Measurements from ENCODE around the gene OTUD1. TPM values are rescaled to one million over a fixed set of nuclear protein-coding genes. Genes with fewer than 3 reads are reported as not detected.

The OTUD1 gene
- total RNA-seq, 1 donor from 2014 or later = 6.3 TPM

DNA sequence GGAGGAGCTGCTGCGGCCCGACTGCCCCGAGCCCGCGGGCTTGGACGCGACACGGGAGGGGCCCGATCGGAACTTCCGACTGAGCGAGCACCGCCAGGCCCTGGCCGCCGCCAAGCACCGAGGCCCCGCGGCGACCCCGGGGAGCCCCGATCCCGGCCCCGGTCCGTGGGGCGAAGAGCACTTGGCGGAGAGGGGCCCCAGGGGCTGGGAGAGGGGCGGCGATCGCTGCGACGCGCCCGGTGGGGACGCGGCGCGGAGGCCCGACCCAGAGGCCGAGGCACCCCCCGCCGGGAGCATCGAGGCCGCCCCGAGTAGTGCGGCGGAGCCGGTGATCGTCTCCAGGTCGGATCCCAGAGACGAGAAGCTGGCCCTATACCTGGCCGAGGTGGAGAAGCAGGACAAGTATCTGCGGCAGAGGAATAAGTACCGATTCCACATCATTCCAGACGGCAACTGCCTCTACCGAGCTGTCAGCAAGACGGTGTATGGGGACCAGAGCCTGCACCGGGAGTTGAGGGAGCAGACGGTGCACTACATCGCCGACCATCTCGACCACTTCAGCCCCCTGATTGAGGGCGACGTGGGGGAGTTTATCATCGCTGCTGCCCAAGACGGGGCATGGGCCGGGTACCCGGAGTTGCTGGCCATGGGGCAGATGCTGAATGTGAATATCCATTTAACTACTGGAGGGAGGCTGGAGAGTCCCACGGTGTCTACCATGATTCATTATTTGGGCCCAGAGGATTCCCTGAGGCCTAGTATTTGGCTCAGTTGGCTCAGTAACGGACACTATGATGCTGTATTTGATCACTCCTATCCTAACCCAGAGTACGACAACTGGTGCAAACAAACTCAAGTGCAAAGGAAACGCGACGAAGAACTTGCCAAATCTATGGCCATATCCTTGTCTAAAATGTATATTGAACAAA lies 1.4 kb downstream of the OTUD1 start:
- Histone ChIP-seq H4K20me1 (ENCODE audit: insufficient read depth, low read length) (peaks cover 16% of the 10 kb centered on the region), H3K79me2 (ENCODE audit: insufficient read depth, low read length) (peaks cover 4% of the 10 kb centered on the region), H3K36me3 (ENCODE audit: insufficient read depth, low read length) (no peaks in the 10 kb centered on the region), H3K9me3 (ENCODE audit: insufficient read depth, low read depth, low read length) (no peaks in the 10 kb centered on the region), H3K9ac (ENCODE audit: low read length) (peak overlapping the region; percentile 82), H3K4me3 (ENCODE audit: insufficient read depth, low read depth, low read length) (peak overlapping the region; percentile 68), H3K27me3 (ENCODE audit: insufficient read depth, low read length) (no peaks in the 10 kb centered on the region), H3K27ac (ENCODE audit: low read depth, low read length) (peak overlapping the region; percentile 80), H2AFZ (ENCODE audit: low read depth, low read length) (peak overlapping the region; percentile 69), H3K4me2 (ENCODE audit: low read length) (peak overlapping the region; percentile 92), H3K4me1 (ENCODE audit: insufficient read depth, low read length) (peaks cover 13% of the 10 kb centered on the region)
- no peak for TF ChIP-seq EZH2 (IDR thresholded peaks at IDR 0.05; ENCODE audit: insufficient read depth, low read length)
- TF ChIP-seq, protein P1, sequence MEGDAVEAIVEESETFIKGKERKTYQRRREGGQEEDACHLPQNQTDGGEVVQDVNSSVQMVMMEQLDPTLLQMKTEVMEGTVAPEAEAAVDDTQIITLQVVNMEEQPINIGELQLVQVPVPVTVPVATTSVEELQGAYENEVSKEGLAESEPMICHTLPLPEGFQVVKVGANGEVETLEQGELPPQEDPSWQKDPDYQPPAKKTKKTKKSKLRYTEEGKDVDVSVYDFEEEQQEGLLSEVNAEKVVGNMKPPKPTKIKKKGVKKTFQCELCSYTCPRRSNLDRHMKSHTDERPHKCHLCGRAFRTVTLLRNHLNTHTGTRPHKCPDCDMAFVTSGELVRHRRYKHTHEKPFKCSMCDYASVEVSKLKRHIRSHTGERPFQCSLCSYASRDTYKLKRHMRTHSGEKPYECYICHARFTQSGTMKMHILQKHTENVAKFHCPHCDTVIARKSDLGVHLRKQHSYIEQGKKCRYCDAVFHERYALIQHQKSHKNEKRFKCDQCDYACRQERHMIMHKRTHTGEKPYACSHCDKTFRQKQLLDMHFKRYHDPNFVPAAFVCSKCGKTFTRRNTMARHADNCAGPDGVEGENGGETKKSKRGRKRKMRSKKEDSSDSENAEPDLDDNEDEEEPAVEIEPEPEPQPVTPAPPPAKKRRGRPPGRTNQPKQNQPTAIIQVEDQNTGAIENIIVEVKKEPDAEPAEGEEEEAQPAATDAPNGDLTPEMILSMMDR (IDR thresholded peaks at IDR 0.05; ENCODE audit: insufficient read depth, low read depth, low read length) = no peak
- Mint-ChIP-seq H3K4me1 (ENCODE audit: low read depth, unreplicated experiment) (peaks cover 13% of the 10 kb centered on the region), H3K9me3 (ENCODE audit: unreplicated experiment) (peaks cover 4% of the 10 kb centered on the region), H3K27ac (ENCODE audit: unreplicated experiment) (peak overlapping the region; percentile 86), H3K36me3 (ENCODE audit: low read depth, unreplicated experiment) (peaks cover 1% of the 10 kb centered on the region), H3K27me3 (ENCODE audit: low read depth, unreplicated experiment) (no peaks in the 10 kb centered on the region), H3K4me3 (ENCODE audit: unreplicated experiment) (peak overlapping the region; percentile 88)
- FAIRE-seq (no peak), DNase-seq (ENCODE audit: low read depth) (peak; percentile 16)

DNA sequence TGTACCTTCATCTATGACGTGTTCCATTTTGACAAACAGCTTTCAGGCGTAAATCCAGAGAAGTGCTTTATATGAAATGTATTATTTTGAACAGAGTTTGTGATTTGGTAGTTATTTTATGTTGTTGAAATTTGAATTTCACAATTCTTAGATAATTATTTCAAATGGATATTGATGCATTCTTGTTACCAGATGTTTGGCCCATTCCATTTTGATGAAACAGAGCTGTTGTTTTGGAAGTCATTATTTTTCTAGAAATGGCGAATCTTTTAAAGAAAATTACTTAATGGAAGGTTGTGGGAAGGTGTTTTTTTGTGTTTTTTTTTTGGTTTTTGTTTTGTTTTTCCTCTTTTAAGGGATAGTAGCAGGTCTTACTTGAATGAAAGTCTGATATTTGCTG lies 2.4 kb downstream of the OTUD1 start:
- H3K9me3 ChIP-seq (ENCODE audit: insufficient read depth, low read depth, low read length) = no peaks in the 10 kb centered on the region
- TF ChIP-seq EZH2 (IDR thresholded peaks at IDR 0.05; ENCODE audit: insufficient read depth, low read length) = no peak
- TF ChIP-seq, protein P1 (IDR thresholded peaks at IDR 0.05; ENCODE audit: insufficient read depth, low read depth, low read length) = no peak
- peak overlapping the region; percentile 68 for H3K4me3 ChIP-seq (ENCODE audit: insufficient read depth, low read depth, low read length)
- Mint-ChIP-seq H3K36me3 (ENCODE audit: low read depth, unreplicated experiment) (peaks cover 1% of the 10 kb centered on the region), H3K9me3 (ENCODE audit: unreplicated experiment) (no peaks in the 10 kb centered on the region), H3K27me3 (ENCODE audit: low read depth, unreplicated experiment) (no peaks in the 10 kb centered on the region), H3K4me3 (ENCODE audit: unreplicated experiment) (peak overlapping the region; percentile 88), H3K4me1 (ENCODE audit: low read depth, unreplicated experiment) (peaks cover 13% of the 10 kb centered on the region), H3K27ac (ENCODE audit: unreplicated experiment) (peak overlapping the region; percentile 18)
- H3K36me3 ChIP-seq (ENCODE audit: insufficient read depth, low read length) = no peaks in the 10 kb centered on the region
- peaks cover 4% of the 10 kb centered on the region for H3K79me2 ChIP-seq (ENCODE audit: insufficient read depth, low read length)
- no peaks in the 10 kb centered on the region for H3K27me3 ChIP-seq (ENCODE audit: insufficient read depth, low read length)
- H3K9ac ChIP-seq (ENCODE audit: low read length) = no peak overlapping the region
- H3K27ac ChIP-seq (ENCODE audit: low read depth, low read length) = no peak overlapping the region
- DNase-seq (ENCODE audit: low read depth) = no peak
- no peak overlapping the region for H2AFZ ChIP-seq (ENCODE audit: low read depth, low read length)
- H4K20me1 ChIP-seq (ENCODE audit: insufficient read depth, low read length) = peaks cover 16% of the 10 kb centered on the region
- H3K4me1 ChIP-seq (ENCODE audit: insufficient read depth, low read length) = peaks cover 13% of the 10 kb centered on the region
- no peak for FAIRE-seq
- H3K4me2 ChIP-seq (ENCODE audit: low read length) = peak overlapping the region; percentile 92

DNA sequence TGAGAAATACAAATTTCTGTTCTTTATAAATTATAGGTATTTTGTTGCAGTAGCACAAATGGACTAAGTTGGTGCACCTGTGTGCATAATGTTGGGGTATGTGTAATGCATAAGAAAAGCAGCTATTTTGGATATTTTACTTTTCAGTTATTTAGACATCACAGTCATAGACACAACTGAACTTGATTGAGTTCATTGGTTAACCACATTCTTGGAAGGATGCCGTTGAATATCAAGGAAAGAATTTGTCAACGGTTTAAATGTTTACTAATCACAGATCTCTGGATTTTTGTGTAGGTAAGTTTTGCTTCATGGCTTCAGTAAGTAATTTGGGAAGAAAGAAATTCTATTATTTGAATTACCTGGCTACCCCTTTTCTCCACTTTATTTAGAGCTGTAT lies 4.1 kb downstream of the OTUD1 start:
- H3K27me3 ChIP-seq (ENCODE audit: insufficient read depth, low read length) = no peaks in the 10 kb centered on the region
- Mint-ChIP-seq H3K27ac (ENCODE audit: unreplicated experiment) (no peak overlapping the region), H3K36me3 (ENCODE audit: low read depth, unreplicated experiment) (peaks cover 1% of the 10 kb centered on the region), H3K27me3 (ENCODE audit: low read depth, unreplicated experiment) (no peaks in the 10 kb centered on the region), H3K4me3 (ENCODE audit: unreplicated experiment) (no peak overlapping the region), H3K9me3 (ENCODE audit: unreplicated experiment) (no peaks in the 10 kb centered on the region), H3K4me1 (ENCODE audit: low read depth, unreplicated experiment) (peaks cover 13% of the 10 kb centered on the region)
- H3K4me2 ChIP-seq (ENCODE audit: low read length) = no peak overlapping the region
- DNase-seq (ENCODE audit: low read depth) = peak; percentile 68
- no peak for FAIRE-seq
- no peaks in the 10 kb centered on the region for H3K36me3 ChIP-seq (ENCODE audit: insufficient read depth, low read length)
- H3K4me3 ChIP-seq (ENCODE audit: insufficient read depth, low read depth, low read length) = no peak overlapping the region
- peaks cover 16% of the 10 kb centered on the region for H4K20me1 ChIP-seq (ENCODE audit: insufficient read depth, low read length)
- peaks cover 13% of the 10 kb centered on the region for H3K4me1 ChIP-seq (ENCODE audit: insufficient read depth, low read length)
- peaks cover 4% of the 10 kb centered on the region for H3K79me2 ChIP-seq (ENCODE audit: insufficient read depth, low read length)
- H2AFZ ChIP-seq (ENCODE audit: low read depth, low read length) = no peak overlapping the region
- no peak for TF ChIP-seq EZH2 (IDR thresholded peaks at IDR 0.05; ENCODE audit: insufficient read depth, low read length)
- TF ChIP-seq, protein P1 (IDR thresholded peaks at IDR 0.05; ENCODE audit: insufficient read depth, low read depth, low read length) = no peak
- H3K9ac ChIP-seq (ENCODE audit: low read length) = no peak overlapping the region
- H3K27ac ChIP-seq (ENCODE audit: low read depth, low read length) = no peak overlapping the region
- no peaks in the 10 kb centered on the region for H3K9me3 ChIP-seq (ENCODE audit: insufficient read depth, low read depth, low read length)
